ENCODE results near the gene PTPN4.

DNA sequence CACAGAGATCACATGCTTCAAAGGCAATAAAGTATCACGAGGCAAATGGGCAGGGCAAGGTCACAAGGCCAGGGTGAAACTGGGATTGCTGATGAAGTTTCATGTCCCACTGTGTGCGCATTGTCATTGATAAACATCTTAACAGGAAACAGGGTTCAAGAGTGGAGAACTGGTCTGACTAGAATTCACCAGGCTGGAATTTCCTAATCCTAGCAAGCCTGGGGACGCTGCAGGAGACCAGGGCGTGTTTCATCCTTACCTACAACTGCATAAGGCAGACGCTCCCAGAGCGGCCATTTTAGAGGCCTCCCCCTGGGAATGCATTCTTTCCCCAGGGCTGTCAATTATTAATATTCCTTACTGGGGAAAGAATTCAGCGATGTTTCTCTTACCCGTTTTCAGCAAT, 33.2 kb downstream of the PTPN4 start:
- TF ChIP-seq ZNF878 (CRISPR knock-in tag; IDR thresholded peaks at IDR 0.05) (no peak), SMC3 (IDR thresholded peaks at IDR 0.05; ENCODE audit: low read length) (no peak), RELA (CRISPR knock-in tag; IDR thresholded peaks at IDR 0.05) (no peak), GTF2F1 (IDR thresholded peaks at IDR 0.05; ENCODE audit: low read length) (no peak), PAWR (CRISPR knock-in tag; IDR thresholded peaks at IDR 0.05; ENCODE audit: borderline replicate concordance) (no peak)
- TF ChIP-seq, protein P1, sequence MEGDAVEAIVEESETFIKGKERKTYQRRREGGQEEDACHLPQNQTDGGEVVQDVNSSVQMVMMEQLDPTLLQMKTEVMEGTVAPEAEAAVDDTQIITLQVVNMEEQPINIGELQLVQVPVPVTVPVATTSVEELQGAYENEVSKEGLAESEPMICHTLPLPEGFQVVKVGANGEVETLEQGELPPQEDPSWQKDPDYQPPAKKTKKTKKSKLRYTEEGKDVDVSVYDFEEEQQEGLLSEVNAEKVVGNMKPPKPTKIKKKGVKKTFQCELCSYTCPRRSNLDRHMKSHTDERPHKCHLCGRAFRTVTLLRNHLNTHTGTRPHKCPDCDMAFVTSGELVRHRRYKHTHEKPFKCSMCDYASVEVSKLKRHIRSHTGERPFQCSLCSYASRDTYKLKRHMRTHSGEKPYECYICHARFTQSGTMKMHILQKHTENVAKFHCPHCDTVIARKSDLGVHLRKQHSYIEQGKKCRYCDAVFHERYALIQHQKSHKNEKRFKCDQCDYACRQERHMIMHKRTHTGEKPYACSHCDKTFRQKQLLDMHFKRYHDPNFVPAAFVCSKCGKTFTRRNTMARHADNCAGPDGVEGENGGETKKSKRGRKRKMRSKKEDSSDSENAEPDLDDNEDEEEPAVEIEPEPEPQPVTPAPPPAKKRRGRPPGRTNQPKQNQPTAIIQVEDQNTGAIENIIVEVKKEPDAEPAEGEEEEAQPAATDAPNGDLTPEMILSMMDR (CRISPR knock-in tag; IDR thresholded peaks at IDR 0.05), result no peak
- TF ChIP-seq, protein P2, sequence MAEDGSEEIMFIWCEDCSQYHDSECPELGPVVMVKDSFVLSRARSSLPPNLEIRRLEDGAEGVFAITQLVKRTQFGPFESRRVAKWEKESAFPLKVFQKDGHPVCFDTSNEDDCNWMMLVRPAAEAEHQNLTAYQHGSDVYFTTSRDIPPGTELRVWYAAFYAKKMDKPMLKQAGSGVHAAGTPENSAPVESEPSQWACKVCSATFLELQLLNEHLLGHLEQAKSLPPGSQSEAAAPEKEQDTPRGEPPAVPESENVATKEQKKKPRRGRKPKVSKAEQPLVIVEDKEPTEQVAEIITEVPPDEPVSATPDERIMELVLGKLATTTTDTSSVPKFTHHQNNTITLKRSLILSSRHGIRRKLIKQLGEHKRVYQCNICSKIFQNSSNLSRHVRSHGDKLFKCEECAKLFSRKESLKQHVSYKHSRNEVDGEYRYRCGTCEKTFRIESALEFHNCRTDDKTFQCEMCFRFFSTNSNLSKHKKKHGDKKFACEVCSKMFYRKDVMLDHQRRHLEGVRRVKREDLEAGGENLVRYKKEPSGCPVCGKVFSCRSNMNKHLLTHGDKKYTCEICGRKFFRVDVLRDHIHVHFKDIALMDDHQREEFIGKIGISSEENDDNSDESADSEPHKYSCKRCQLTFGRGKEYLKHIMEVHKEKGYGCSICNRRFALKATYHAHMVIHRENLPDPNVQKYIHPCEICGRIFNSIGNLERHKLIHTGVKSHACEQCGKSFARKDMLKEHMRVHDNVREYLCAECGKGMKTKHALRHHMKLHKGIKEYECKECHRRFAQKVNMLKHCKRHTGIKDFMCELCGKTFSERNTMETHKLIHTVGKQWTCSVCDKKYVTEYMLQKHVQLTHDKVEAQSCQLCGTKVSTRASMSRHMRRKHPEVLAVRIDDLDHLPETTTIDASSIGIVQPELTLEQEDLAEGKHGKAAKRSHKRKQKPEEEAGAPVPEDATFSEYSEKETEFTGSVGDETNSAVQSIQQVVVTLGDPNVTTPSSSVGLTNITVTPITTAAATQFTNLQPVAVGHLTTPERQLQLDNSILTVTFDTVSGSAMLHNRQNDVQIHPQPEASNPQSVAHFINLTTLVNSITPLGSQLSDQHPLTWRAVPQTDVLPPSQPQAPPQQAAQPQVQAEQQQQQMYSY (CRISPR knock-in tag; IDR thresholded peaks at IDR 0.05), result no peak

Data from HepG2 (cell line).